B cell (primary cell): ENCODE results near the gene CAT. TPM values are rescaled to one million over a fixed set of nuclear protein-coding genes. Genes with fewer than 3 reads are reported as not detected.

Experiments
- ATAC-seq: fragments of 200-7000 bp; cut with Tn5 transposase; one replicate; pipeline ENCODE4 v1.10.0; 2021; ENCODE audit warnings: low read depth, mild to moderate bottlenecking, moderate number of reproducible peaks, moderate library complexity
- CTCF ChIA-PET: fragments of 350-600 bp; sonication (Branson Sonifier 250); formaldehyde crosslinking; loops from one replicate; lab custom pipeline; 2021; ENCODE audit warnings: antibody characterized with exemption, inconsistent platforms; lab: Charles Lee
- POLR2A ChIA-PET: fragments of 350-600 bp; sonication (Branson Sonifier 250); formaldehyde crosslinking; loops from one replicate; lab custom pipeline; 2021; ENCODE audit warnings: antibody characterized with exemption; lab: Charles Lee
- DNase-seq: peaks from one replicate; pipeline ENCODE4 v3.0.0; 2013
- H2AFZ ChIP-seq: 2 replicates; pipeline ENCODE4 v1.6.1; 2012; ENCODE audit warnings: mild to moderate bottlenecking, low read depth, low read length; ENCODE audit not compliant: insufficient read depth, poor library complexity, severe bottlenecking
- H3K27ac ChIP-seq, 2 donors: 1 replicate in 1 of 2; 2 replicates in 1 of 2; pipeline ENCODE4 v1.5.1; 2012 to 2013; ENCODE audit warnings: low read length in 2 of 2, mild to moderate bottlenecking in 2 of 2, moderate library complexity in 1 of 2
- H3K27me3 ChIP-seq, 4 experiments: fragments of 200-600 bp in 1 of 4; sonication (generic) in 1 of 4; replicated peaks in 1 of 4; 1 replicate in 2 of 4; 2 replicates in 2 of 4; pipeline versions ENCODE4 v1.6.1 to v1.7.0; 2013 to 2016; ENCODE audit warnings: low read length in 3 of 4, mild to moderate bottlenecking in 2 of 4, mixed read lengths in 1 of 4, moderate library complexity in 1 of 4; ENCODE audit not compliant: insufficient read depth in 4 of 4, control insufficient read depth in 3 of 4; ENCODE audit errors: control extremely low read depth in 1 of 4
- H3K36me3 ChIP-seq, 2 experiments: replicated peaks in 1 of 2; 1 replicate in 1 of 2; 2 replicates in 1 of 2; pipeline versions ENCODE4 v1.6.1 to v1.7.1; 2013; ENCODE audit warnings: low read length in 1 of 2; ENCODE audit not compliant: insufficient read depth in 2 of 2, control insufficient read depth in 1 of 2; ENCODE audit errors: control extremely low read depth in 1 of 2, extremely low read depth in 1 of 2
- H3K4me1 ChIP-seq, 2 donors: fragments of 200-600 bp in 1 of 2; sonication (generic) in 1 of 2; 1 replicate in 1 of 2; 2 replicates in 1 of 2; pipeline versions ENCODE4 v1.5.1 to v1.6.1; 2013 to 2017; ENCODE audit warnings: low read length in 2 of 2; ENCODE audit not compliant: control insufficient read depth in 2 of 2, insufficient read depth in 2 of 2
- H3K4me2 ChIP-seq: replicated peaks from 2 replicates; pipeline ENCODE3; 2012; ENCODE audit warnings: mild to moderate bottlenecking, low read depth, low read length; ENCODE audit not compliant: poor library complexity, severe bottlenecking
- H3K4me3 ChIP-seq, 5 experiments: fragments of 200-600 bp in 1 of 5; sonication (generic) in 1 of 5; 1 replicate in 3 of 5; 2 replicates in 2 of 5; pipeline versions ENCODE4 v1.5.1 to v1.7.0; 2011 to 2016; ENCODE audit warnings: low read length in 4 of 5, mild to moderate bottlenecking in 4 of 5, low read depth in 2 of 5, control low read depth in 1 of 5, moderate library complexity in 1 of 5; ENCODE audit not compliant: insufficient read depth in 1 of 5; ENCODE audit errors: control extremely low read depth in 1 of 5, extremely low read depth in 1 of 5
- H3K79me2 ChIP-seq: fragments of 200-600 bp; sonication (generic); one replicate; pipeline ENCODE4 v1.6.0; 2016; ENCODE audit warnings: low read length; ENCODE audit not compliant: control insufficient read depth, insufficient read depth
- H3K9ac ChIP-seq: fragments of 200-600 bp; sonication (generic); 2 replicates; pipeline ENCODE4 v1.6.1; 2017; ENCODE audit warnings: mild to moderate bottlenecking, low read length, moderate library complexity
- H3K9me3 ChIP-seq, 3 donors: one replicate each; pipeline versions ENCODE4 v1.6.1 to v1.7.1; 2013; ENCODE audit warnings: low read length in 2 of 3; ENCODE audit not compliant: control insufficient read depth in 2 of 3, insufficient read depth in 1 of 3; ENCODE audit errors: control extremely low read depth in 1 of 3
- H4K20me1 ChIP-seq: 2 replicates; pipeline ENCODE4 v1.6.0; 2012; ENCODE audit warnings: mild to moderate bottlenecking, low read length; ENCODE audit not compliant: insufficient read depth, control insufficient read depth, poor library complexity, severe bottlenecking
- H3K27ac Mint-ChIP-seq: one replicate; pipeline ENCODE4 v1.8.0; 2021; ENCODE audit warnings: mixed read lengths
- H3K27me3 Mint-ChIP-seq: one replicate; pipeline ENCODE4 v1.8.0; 2021; ENCODE audit warnings: mixed read lengths
- H3K4me1 Mint-ChIP-seq: one replicate; pipeline ENCODE4 v1.8.0; 2021; ENCODE audit warnings: mixed read lengths
- H3K4me3 Mint-ChIP-seq: one replicate; pipeline ENCODE4 v1.8.0; 2021; ENCODE audit warnings: mixed read lengths
- H3K9me3 Mint-ChIP-seq: one replicate; pipeline ENCODE4 v1.8.0; 2022; ENCODE audit warnings: mixed read lengths; ENCODE audit not compliant: insufficient read depth
- CTCF ChIP-seq: fragments of 200-600 bp; IDR thresholded peaks from one replicate; pipeline ENCODE4 v1.8.0; 2022; ENCODE audit warnings: antibody characterized with exemption, mild to moderate bottlenecking
- EZH2 ChIP-seq: IDR thresholded peaks from 2 replicates; pipeline ENCODE4 v1.6.1; 2012; ENCODE audit warnings: borderline replicate concordance, low read depth, mild to moderate bottlenecking, moderate library complexity, low read length; ENCODE audit not compliant: insufficient read depth, poor library complexity, severe bottlenecking
- WGBS: methylation state at CpG from one replicate; pipeline ENCODE4 v1.1.5; 2013; ENCODE audit warnings: missing lambda C conversion rate; ENCODE audit not compliant: insufficient coverage; 5-methylcytosine and 5-hydroxymethylcytosine counted together
- intact Hi-C: fragments of 100-400 bp; cut with micrococcal nuclease; formaldehyde crosslinking; loops from one replicate; pipeline ENCODE4 v1.10.0; 2022
- polyA minus RNA-seq: library from RNA; depleted of rRNA, polyadenylated mRNA; stranded (reverse); fragments of >200 nt; gene quantifications from 2 replicates; pipeline ENCODE4 v1.2.3, GENCODE V29; 2012
- polyA plus RNA-seq: library from polyadenylated mRNA; depleted of rRNA; stranded (reverse); fragments of >200 nt; gene quantifications from 2 replicates; pipeline ENCODE4 v1.2.3, GENCODE V29; 2012
- total RNA-seq, 2 donors: library from RNA; stranded (reverse); fragments of 120-200 nt in 1 of 2; gene quantifications; 1 replicate in 1 of 2; 2 replicates in 1 of 2; pipeline versions ENCODE4 v1.2.3 to v1.2.4, GENCODE V29; 2013 to 2022

Gene CAT
- total RNA-seq (83.2 and 88.8 TPM in 2 replicates), polyA plus RNA-seq (54.8 and 91.7 TPM in 2 replicates), polyA minus RNA-seq (81.3 and 92.7 TPM in 2 replicates)
- 158 TPM for total RNA-seq (2013)

GRCh38 chr11:34438529-34439507 lies at the start of gene CAT:
TSS of gene CAT (plus strand) at chr11:34438934. CDS start at chr11:34439014, 80 bp downstream.
- peak within 1 kb of the TSS; percentile 99 for H3K4me3 Mint-ChIP-seq
- DNase-seq (peak; percentile 96), ATAC-seq (peak; percentile 92)
- intact Hi-C loops: loop anchor here (1.0 to 5.0 kb wide), 11 partner anchors 80 to 1277 kb away; partner anchors contain the start of genes APIP, CSTF3, FBXO3 and NAT10
- CTCF ChIA-PET: interaction anchor here (0.6 to 1.9 kb wide), 6 partner anchors 10 to 703 kb away, joined by 3 to 6 read pairs (median 4); partner anchors contain the start of genes ABTB2 and CD59
- peaks cover 55% of the 10 kb centered on the region for H3K79me2 ChIP-seq
- H3K9me3 ChIP-seq: no peaks in the 10 kb centered on the region
- no peaks in the 10 kb centered on the region for H3K27me3 Mint-ChIP-seq
- TF ChIP-seq EZH2: no peak
- TF ChIP-seq CTCF: no peak
- peak within 1 kb of the TSS; percentile 98 for H3K27ac Mint-ChIP-seq
- no peaks in the 10 kb centered on the region for H3K27me3 ChIP-seq
- peak within 1 kb of the TSS; percentile 88 for H3K9ac ChIP-seq
- H3K9me3 Mint-ChIP-seq: no peaks in the 10 kb centered on the region
- peak within 1 kb of the TSS; percentile 75 to 85 for H3K27ac ChIP-seq
- H2AFZ ChIP-seq: peak within 1 kb of the TSS; percentile 99
- H3K4me2 ChIP-seq: peak within 1 kb of the TSS; percentile 80
- H3K4me1 Mint-ChIP-seq: peaks cover 44% of the 10 kb centered on the region
- peaks cover 27 to 39% of the 10 kb centered on the region in 2 donors for H3K4me1 ChIP-seq
- WGBS: under 1% methylated on average over 62 of the region's 62 CpGs
- H3K4me3 ChIP-seq: peak within 1 kb of the TSS; percentile 82 to 98 (median 88)
- POLR2A ChIA-PET: interaction anchor here (0.8 kb wide), 1 partner anchor 204 kb away, joined by 3 read pairs; no protein-coding TSS in a partner anchor
- H4K20me1 ChIP-seq: peaks cover 37% of the 10 kb centered on the region
- H3K36me3 ChIP-seq: peaks cover 0 to 3% of the 10 kb centered on the region in 2 experiments
